Muscle layer of colon (tissue), 2 donors: ENCODE measurements around the gene MECP2.
"Not testable (repeated sequence)": the region's sequence is repeated elsewhere in the genome, so short reads cannot be mapped to it uniquely, and the experiment has no call there.

Source experiments
- H3K27ac ChIP-seq: one replicate; pipeline ENCODE4 v1.7.0; 2013; ENCODE audit warnings: low read depth, mild to moderate bottlenecking, low read length, moderate library complexity
- H3K27me3 ChIP-seq, 2 donors: one replicate each; pipeline ENCODE4 v1.7.0; 2013; ENCODE audit warnings: low read length in 2 of 2, mild to moderate bottlenecking in 2 of 2; ENCODE audit not compliant: insufficient read depth in 2 of 2, control insufficient read depth in 1 of 2
- H3K36me3 ChIP-seq: one replicate; pipeline ENCODE4 v1.7.0; 2013; ENCODE audit warnings: mild to moderate bottlenecking, low read length; ENCODE audit not compliant: insufficient read depth
- H3K4me1 ChIP-seq: one replicate; pipeline ENCODE4 v1.7.0; 2013; ENCODE audit warnings: mild to moderate bottlenecking, low read length; ENCODE audit not compliant: insufficient read depth
- H3K4me3 ChIP-seq, 2 donors: one replicate each; pipeline ENCODE4 v1.7.0; 2013; ENCODE audit warnings: low read length in 2 of 2, low read depth in 1 of 2, mild to moderate bottlenecking in 1 of 2, moderate library complexity in 1 of 2
- H3K9ac ChIP-seq: one replicate; pipeline ENCODE4 v1.7.0; 2013; ENCODE audit warnings: low read length
- H3K9me3 ChIP-seq: one replicate; pipeline ENCODE4 v1.7.0; 2013; ENCODE audit warnings: mild to moderate bottlenecking, low read length
- donor health status: abdominal sarcoma.
- donor health status: Adenocarcinoma of cecum.

Gene MECP2

DNA sequence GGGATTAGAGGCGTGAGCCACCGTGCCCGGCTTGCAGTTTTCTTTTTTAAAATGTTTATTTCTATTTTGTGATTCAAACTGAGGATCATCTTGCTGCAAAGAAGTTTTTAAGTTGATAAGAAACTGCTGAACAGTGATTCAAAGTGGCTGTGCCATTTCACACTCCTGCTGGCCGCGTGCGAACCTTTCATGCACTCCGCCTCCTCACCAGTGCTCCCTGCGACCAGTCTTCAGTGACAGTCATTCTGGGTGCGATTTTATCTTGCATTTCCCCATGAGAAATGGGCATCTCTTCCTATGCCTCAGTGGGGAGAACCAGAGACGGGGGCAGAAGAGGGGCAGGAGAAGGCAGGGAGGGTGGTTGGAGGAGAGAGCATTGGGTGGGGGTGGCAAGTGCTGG lies 103.5 kb downstream of the MECP2 start:
- H3K4me3 ChIP-seq = no peak overlapping the region

GRCh38 chrX:153993079-153993478 lies 104.4 kb downstream of the MECP2 start:
- Histone ChIP-seq H3K9ac (no peak overlapping the region), H3K4me1 (no peaks in the 10 kb centered on the region), H3K4me3 (no peak overlapping the region), H3K27me3 (peaks cover 0 to 19% of the 10 kb centered on the region in 2 donors), H3K36me3 (no peaks in the 10 kb centered on the region), H3K9me3 (no peaks in the 10 kb centered on the region), H3K27ac (no peak overlapping the region)

More for the DNA sequence above, 103.5 kb downstream of the MECP2 start:
- H3K4me1 ChIP-seq = no peaks in the 10 kb centered on the region
- no peaks in the 10 kb centered on the region for H3K36me3 ChIP-seq
- H3K27me3 ChIP-seq = peaks cover 0 to 19% of the 10 kb centered on the region in 2 donors
- no peak overlapping the region for H3K9ac ChIP-seq
- no peak overlapping the region for H3K27ac ChIP-seq
- no peaks in the 10 kb centered on the region for H3K9me3 ChIP-seq

GRCh38 chrX:153992180-153992579 lies 105.3 kb downstream of the MECP2 start:
- peaks cover 0 to 19% of the 10 kb centered on the region in 2 donors for H3K27me3 ChIP-seq
- no peaks in the 10 kb centered on the region for H3K9me3 ChIP-seq
- no peak overlapping the region for H3K27ac ChIP-seq
- no peaks in the 10 kb centered on the region for H3K36me3 ChIP-seq
- H3K4me3 ChIP-seq = no peak overlapping the region
- no peak overlapping the region for H3K9ac ChIP-seq
- no peaks in the 10 kb centered on the region for H3K4me1 ChIP-seq

DNA sequence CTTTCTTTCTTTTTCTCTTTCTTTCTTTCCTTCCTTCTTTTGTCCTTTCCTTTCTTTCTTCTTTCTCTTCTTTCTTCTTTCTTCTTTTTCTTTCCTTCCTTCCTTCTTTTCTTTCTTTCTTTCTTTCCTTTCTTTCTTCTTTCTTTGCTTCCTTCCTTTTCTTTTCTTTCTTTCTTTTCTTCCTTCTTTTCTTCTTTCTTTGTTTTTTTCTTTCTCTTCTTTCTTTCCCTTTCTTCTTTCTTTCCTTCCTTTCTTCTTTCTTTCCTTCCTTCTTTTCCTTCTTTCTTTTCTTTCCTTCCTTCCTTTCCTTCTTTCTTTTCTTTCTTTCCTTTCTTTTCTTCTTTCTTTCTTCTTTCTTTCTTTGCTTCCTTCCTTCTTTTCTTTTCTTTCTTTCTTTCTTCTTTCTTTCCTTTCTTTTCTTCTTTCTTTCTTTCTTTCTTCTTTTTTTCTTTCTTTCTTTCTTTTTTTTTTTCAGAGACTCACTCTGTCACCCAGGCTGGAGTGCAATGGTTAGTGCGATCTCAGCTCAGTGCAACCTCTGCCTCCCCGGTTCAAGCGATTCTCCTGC lies 106.4 kb downstream of the MECP2 start:
- Histone ChIP-seq H3K27ac (no peak overlapping the region), H3K4me3 (no peak overlapping the region), H3K36me3 (no peaks in the 10 kb centered on the region), H3K4me1 (no peaks in the 10 kb centered on the region), H3K9me3 (no peaks in the 10 kb centered on the region), H3K27me3 (peaks cover 0 to 12% of the 10 kb centered on the region in 2 donors), H3K9ac (no peak overlapping the region)

GRCh38 chrX:153989973-153990655 lies 107.4 kb downstream of the MECP2 start:
- peaks cover 0 to 11% of the 10 kb centered on the region in 2 donors for H3K27me3 ChIP-seq

GRCh38 chrX:153988493-153988892 lies 109.0 kb downstream of the MECP2 start:
- Histone ChIP-seq H3K27me3 (peaks cover 0 to 17% of the 10 kb centered on the region in 2 donors), H3K4me3 (no peak overlapping the region), H3K4me1 (no peaks in the 10 kb centered on the region), H3K36me3 (no peaks in the 10 kb centered on the region), H3K27ac (no peak overlapping the region), H3K9ac (no peak overlapping the region), H3K9me3 (no peaks in the 10 kb centered on the region)

More at GRCh38 chrX:153989973-153990655, 107.4 kb downstream of the MECP2 start:
- no peaks in the 10 kb centered on the region for H3K4me1 ChIP-seq
- H3K9me3 ChIP-seq = no peaks in the 10 kb centered on the region
- H3K36me3 ChIP-seq = no peaks in the 10 kb centered on the region
- H3K4me3 ChIP-seq = no peak overlapping the region
- H3K27ac ChIP-seq = no peak overlapping the region
- no peak overlapping the region for H3K9ac ChIP-seq

DNA sequence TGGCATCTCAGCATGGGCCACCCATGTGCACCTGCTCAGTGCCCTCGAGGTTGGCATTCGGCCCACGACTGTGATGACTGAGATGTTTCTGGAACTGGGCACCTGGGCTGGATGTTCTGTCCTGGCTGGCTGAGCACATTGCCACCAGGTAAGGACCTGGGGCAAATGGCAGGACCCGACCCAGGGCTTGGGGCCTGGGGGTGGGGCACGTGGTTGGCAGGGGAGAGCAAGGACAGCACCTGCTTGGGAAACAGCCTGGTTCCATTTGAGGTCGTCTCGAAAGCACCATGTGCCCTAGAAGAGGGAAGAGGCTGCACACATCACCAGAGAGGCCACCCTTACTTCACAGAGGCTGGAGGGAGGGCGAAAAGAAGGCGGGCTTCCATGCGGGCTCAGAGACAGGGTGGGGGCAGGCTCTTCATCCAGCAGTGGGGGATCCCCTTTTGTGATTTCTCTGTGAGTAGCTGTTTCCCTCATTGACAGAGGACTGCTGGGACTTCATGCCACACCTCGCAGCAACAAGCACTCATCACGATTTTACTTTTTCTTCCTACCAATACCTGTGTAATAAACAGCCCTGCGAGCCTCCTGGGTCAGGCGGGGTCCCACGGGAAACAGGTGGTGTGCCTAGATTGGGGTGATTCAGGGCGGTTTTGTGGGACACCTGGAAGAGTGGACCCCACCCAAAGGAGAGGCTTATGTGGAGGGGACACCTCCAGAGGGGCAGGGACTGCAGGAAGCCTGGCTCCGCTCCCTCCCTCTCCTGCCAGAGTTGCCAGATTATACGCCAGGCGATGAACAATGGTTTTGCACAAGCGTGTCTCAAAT lies 113.0 kb downstream of the MECP2 start:
- no peaks in the 10 kb centered on the region for H3K9me3 ChIP-seq
- peaks cover 0 to 6% of the 10 kb centered on the region in 2 donors for H3K27me3 ChIP-seq
- H3K4me3 ChIP-seq = no peak overlapping the region
- H3K4me1 ChIP-seq = no peaks in the 10 kb centered on the region
- H3K36me3 ChIP-seq = no peaks in the 10 kb centered on the region
- H3K27ac ChIP-seq = peak overlapping the region; percentile 32
- no peak overlapping the region for H3K9ac ChIP-seq

- H3K9me3 ChIP-seq = no peaks in the 10 kb centered on the region
- H3K4me1 ChIP-seq = no peaks in the 10 kb centered on the region
- no peak overlapping the region for H3K9ac ChIP-seq
- H3K27me3 ChIP-seq = peaks cover 0 to 6% of the 10 kb centered on the region in 2 donors
- no peak overlapping the region for H3K4me3 ChIP-seq
- H3K36me3 ChIP-seq = no peaks in the 10 kb centered on the region
- H3K27ac ChIP-seq = no peak overlapping the region
These were observed 114.2 kb downstream of the MECP2 start for GRCh38 chrX:153983321-153983801.

DNA sequence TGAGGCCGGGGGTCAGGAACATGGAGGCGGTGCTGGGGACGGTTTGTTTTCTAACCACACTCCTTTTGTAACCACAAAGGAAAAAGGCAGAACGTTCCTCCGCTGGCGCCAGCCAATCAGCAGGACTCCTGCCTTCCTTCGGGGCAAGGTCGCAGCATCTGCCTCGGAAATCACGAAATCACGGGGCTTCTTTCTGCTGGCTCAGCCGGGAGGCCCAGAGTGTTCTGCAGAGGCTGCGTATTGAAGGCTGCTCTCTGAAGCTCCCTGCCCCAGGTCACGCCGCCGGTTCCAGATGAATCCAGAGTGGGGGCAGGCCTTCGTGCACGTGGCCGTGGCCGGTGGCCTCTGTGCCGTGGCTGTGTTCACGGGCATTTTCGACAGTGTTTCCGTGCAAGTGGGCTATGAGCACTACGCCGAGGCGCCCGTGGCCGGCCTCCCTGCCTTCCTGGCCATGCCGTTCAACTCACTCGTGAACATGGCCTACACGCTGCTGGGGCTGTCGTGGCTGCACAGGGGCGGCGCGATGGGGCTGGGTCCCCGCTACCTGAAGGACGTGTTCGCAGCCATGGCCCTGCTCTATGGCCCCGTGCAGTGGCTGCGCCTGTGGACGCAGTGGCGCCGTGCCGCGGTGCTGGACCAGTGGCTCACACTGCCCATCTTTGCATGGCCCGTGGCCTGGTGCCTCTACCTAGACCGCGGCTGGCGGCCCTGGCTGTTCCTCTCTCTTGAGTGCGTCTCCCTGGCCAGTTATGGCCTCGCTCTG lies 115.6 kb downstream of the MECP2 start:
- Histone ChIP-seq H3K9me3 (no peaks in the 10 kb centered on the region), H3K4me3 (no peak overlapping the region), H3K4me1 (no peaks in the 10 kb centered on the region), H3K27me3 (peaks cover 0 to 6% of the 10 kb centered on the region in 2 donors), H3K36me3 (no peaks in the 10 kb centered on the region), H3K27ac (no peak overlapping the region), H3K9ac (no peak overlapping the region)

- no peaks in the 10 kb centered on the region for H3K36me3 ChIP-seq
- no peak overlapping the region for H3K27ac ChIP-seq
- H3K4me3 ChIP-seq = no peak overlapping the region
- H3K4me1 ChIP-seq = no peaks in the 10 kb centered on the region
- no peaks in the 10 kb centered on the region for H3K9me3 ChIP-seq
- no peak overlapping the region for H3K9ac ChIP-seq
- H3K27me3 ChIP-seq = peaks cover 0 to 6% of the 10 kb centered on the region in 2 donors
These were observed 116.3 kb downstream of the MECP2 start for GRCh38 chrX:153981231-153981630.

DNA sequence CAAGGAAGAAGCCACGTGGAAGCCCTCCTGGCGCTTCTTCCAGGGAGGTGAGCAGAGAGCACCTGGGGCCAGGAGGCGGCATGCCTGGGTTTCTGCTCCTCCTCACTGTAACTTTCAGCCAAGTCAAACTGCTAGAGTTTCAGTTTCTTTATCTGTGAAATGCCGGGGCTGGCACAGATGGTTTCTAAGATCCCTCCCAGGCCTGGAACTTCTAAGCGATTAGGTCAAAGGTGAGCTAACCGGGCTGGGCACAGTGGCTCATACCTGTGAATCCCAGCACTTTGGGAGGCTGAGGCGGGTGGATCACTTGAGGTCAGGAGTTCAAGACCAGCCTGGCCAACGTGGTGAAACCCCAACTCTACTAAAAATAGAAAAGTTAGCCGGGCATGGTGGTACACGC lies 117.1 kb downstream of the MECP2 start:
- not testable (repeated sequence) for H3K36me3 ChIP-seq, H3K4me3 ChIP-seq, H3K4me1 ChIP-seq, H3K9ac ChIP-seq, H3K27ac ChIP-seq, H3K9me3 ChIP-seq, H3K27me3 ChIP-seq
